Glomerular visceral epithelial cell (primary cell): ENCODE measurements around the gene RAB11A.

Experiments used
- DNase-seq: peaks from one replicate; pipeline ENCODE4 v3.0.0-alpha.2; 2016; ENCODE audit errors: extremely low spot score

The RAB11A gene

GRCh38 chr15:65939901-65940617 lies 70.8 kb downstream of the RAB11A start:
- DNase-seq: peak; percentile 13

GRCh38 chr15:65940618-65940909 lies 71.3 kb downstream of the RAB11A start:
- DNase-seq: peak; percentile 8
